SH-SY5Y (cell line): Measurements from ENCODE around the gene F2RL2.

ENCODE experiments used
- GATA2 ChIP-seq: IDR thresholded peaks from 2 replicates; pipeline ENCODE4 v1.6.1; 2011; ENCODE audit warnings: mild to moderate bottlenecking, low read depth, low read length
- GATA3 ChIP-seq: IDR thresholded peaks from 2 replicates; pipeline ENCODE4 v1.6.1; 2011; ENCODE audit warnings: low read depth, mild to moderate bottlenecking, low read length, moderate library complexity

DNA sequence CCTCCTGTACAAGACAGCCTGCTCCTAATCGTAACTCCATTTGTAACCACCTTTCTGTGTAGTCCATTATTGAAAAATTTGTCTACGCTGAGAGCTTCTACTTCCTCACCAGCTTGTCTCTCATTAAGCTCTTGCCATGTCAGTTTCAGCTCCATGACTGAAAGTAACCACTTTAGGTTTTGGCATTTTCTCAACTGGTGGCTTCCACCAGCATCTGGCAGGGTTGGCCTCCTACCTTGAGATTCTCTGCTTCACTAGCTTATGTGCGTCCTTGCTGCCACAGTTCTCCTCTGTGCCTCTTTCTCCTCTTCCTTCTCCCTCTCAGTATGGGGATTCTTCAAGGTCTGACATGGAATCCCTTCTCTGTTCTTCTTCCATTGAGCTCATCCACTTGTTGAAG lies 31.8 kb downstream of the F2RL2 start:
- TF ChIP-seq GATA2 (no peak), GATA3 (no peak)
